Measurements from ENCODE around the gene RTN4RL2. TPM values are rescaled to one million over a fixed set of nuclear protein-coding genes. Genes with fewer than 3 reads are reported as not detected.

Gene RTN4RL2
- total RNA-seq, 2 donors from 2014 or later, result 0.97 to 1.5 TPM

GRCh38 chr11:57496109-57496820 is 35.9 kb downstream of the RTN4RL2 start:
- TF ChIP-seq, protein P1, sequence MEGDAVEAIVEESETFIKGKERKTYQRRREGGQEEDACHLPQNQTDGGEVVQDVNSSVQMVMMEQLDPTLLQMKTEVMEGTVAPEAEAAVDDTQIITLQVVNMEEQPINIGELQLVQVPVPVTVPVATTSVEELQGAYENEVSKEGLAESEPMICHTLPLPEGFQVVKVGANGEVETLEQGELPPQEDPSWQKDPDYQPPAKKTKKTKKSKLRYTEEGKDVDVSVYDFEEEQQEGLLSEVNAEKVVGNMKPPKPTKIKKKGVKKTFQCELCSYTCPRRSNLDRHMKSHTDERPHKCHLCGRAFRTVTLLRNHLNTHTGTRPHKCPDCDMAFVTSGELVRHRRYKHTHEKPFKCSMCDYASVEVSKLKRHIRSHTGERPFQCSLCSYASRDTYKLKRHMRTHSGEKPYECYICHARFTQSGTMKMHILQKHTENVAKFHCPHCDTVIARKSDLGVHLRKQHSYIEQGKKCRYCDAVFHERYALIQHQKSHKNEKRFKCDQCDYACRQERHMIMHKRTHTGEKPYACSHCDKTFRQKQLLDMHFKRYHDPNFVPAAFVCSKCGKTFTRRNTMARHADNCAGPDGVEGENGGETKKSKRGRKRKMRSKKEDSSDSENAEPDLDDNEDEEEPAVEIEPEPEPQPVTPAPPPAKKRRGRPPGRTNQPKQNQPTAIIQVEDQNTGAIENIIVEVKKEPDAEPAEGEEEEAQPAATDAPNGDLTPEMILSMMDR (conservative IDR thresholded peaks at IDR 0.05), result no peak
- H3K4me3 ChIP-seq (ENCODE audit: low read length), result no peak overlapping the region
- Mint-ChIP-seq H3K27ac (peak overlapping the region; percentile 77), H3K36me3 (ENCODE audit: low read depth) (peaks cover 8% of the 10 kb centered on the region), H3K27me3 (ENCODE audit: insufficient read depth) (peaks cover 4% of the 10 kb centered on the region), H3K9me3 (no peaks in the 10 kb centered on the region), H3K4me1 (peaks cover 26% of the 10 kb centered on the region), H3K4me3 (no peak overlapping the region)
- no peak overlapping the region for H3K9ac ChIP-seq (ENCODE audit: extremely low read depth, low read length, poor library complexity, severe bottlenecking)
- no peaks in the 10 kb centered on the region for H3K27me3 ChIP-seq (ENCODE audit: control insufficient read depth, insufficient read depth, low read length, poor library complexity, severe bottlenecking)
- no peaks in the 10 kb centered on the region for H3K4me1 ChIP-seq (ENCODE audit: control insufficient read depth, insufficient read depth, low read length)
- WGBS, 2 experiments (ENCODE audit: insufficient coverage in 1 of 2, insufficient read length in 1 of 2), result 86 to 100% methylated on average over 6 to 9 of the region's 9 CpGs
- H3K9me3 ChIP-seq (ENCODE audit: control insufficient read depth, low read length), result no peaks in the 10 kb centered on the region
- DNase-seq, result no peak
- no peak overlapping the region for H3K27ac ChIP-seq (ENCODE audit: low read depth, low read length)
- no peaks in the 10 kb centered on the region for H3K36me3 ChIP-seq (ENCODE audit: control insufficient read depth, insufficient read depth, low read length)

DNA sequence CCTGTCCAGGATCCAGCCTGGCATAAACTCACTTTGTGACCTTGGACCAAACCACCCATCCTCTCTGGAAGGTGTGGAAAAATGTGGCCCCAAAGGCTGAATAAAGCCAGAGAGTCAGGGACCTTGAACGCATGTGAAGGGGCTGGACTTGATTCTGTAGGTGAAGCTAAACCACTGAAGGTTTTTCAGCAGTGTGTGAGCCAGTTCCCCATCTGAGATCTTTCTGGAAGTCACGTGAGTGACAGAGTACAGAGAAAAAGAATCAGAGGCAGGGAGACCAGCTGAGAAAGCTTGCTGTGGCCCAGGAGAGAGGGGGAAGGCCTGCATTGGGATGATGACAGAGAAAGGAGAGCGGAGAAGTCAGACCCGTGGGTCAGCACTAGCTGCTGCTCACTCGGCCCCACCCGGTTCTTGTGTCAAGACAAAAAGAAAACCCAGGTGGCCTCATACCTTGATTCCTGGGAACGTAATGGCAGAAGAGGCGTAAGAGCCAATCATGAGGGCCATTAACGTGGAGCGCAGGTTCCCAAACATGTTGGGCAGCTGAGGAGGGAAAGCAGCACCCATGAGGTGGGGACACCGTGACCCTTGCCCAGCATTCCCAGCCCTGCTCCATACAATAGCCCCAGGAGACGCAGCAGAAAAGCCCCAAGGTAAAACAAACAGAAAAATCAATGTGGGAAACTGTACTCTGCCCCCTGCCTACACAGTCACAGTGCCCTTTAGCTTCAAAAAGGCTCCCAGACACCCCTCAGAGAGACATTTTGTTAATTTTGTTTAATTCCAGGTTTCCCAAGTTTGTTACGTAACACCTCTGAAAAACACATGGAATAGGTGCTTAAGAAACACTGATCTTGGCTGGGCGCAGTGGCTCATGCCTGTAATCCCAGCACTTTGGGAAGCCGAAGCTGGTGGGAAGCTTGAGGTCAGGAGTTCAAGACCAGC is 37.2 kb downstream of the RTN4RL2 start:
- H3K4me1 ChIP-seq (ENCODE audit: control insufficient read depth, insufficient read depth, low read length), result no peaks in the 10 kb centered on the region
- H3K9ac ChIP-seq (ENCODE audit: extremely low read depth, low read length, poor library complexity, severe bottlenecking), result no peak overlapping the region
- H3K4me1 Mint-ChIP-seq, result peaks cover 35% of the 10 kb centered on the region
- no peak for DNase-seq
- peaks cover 8% of the 10 kb centered on the region for H3K36me3 Mint-ChIP-seq (ENCODE audit: low read depth)
- H3K27ac Mint-ChIP-seq, result peak overlapping the region; percentile 35
- H3K27me3 ChIP-seq (ENCODE audit: control insufficient read depth, insufficient read depth, low read length, poor library complexity, severe bottlenecking), result no peaks in the 10 kb centered on the region
- no peak overlapping the region for H3K4me3 ChIP-seq (ENCODE audit: low read length)
- no peaks in the 10 kb centered on the region for H3K9me3 ChIP-seq (ENCODE audit: control insufficient read depth, low read length)
- WGBS, 2 experiments (ENCODE audit: insufficient coverage in 1 of 2, insufficient read length in 1 of 2), result 90 to 96% methylated on average over 12 to 15 of the region's 15 CpGs
- TF ChIP-seq, protein P1 (conservative IDR thresholded peaks at IDR 0.05), result no peak
- H3K36me3 ChIP-seq (ENCODE audit: control insufficient read depth, insufficient read depth, low read length), result no peaks in the 10 kb centered on the region
- no peak overlapping the region for H3K27ac ChIP-seq (ENCODE audit: low read depth, low read length)
- H3K4me3 Mint-ChIP-seq, result no peak overlapping the region
- H3K27me3 Mint-ChIP-seq (ENCODE audit: insufficient read depth), result peaks cover 4% of the 10 kb centered on the region
- H3K9me3 Mint-ChIP-seq, result no peaks in the 10 kb centered on the region

GRCh38 chr11:57498540-57498939 is 38.2 kb downstream of the RTN4RL2 start:
- H3K9me3 ChIP-seq (ENCODE audit: control insufficient read depth, low read length), result no peaks in the 10 kb centered on the region
- H3K27me3 ChIP-seq (ENCODE audit: control insufficient read depth, insufficient read depth, low read length, poor library complexity, severe bottlenecking), result no peaks in the 10 kb centered on the region
- no peaks in the 10 kb centered on the region for H3K4me1 ChIP-seq (ENCODE audit: control insufficient read depth, insufficient read depth, low read length)
- peaks cover 4% of the 10 kb centered on the region for H3K27me3 Mint-ChIP-seq (ENCODE audit: insufficient read depth)
- H3K27ac Mint-ChIP-seq, result no peak overlapping the region
- H3K36me3 Mint-ChIP-seq (ENCODE audit: low read depth), result peaks cover 8% of the 10 kb centered on the region
- H3K4me1 Mint-ChIP-seq, result peaks cover 41% of the 10 kb centered on the region
- TF ChIP-seq, protein P1 (conservative IDR thresholded peaks at IDR 0.05), result no peak
- H3K9me3 Mint-ChIP-seq, result no peaks in the 10 kb centered on the region
- no peak overlapping the region for H3K4me3 ChIP-seq (ENCODE audit: low read length)
- H3K36me3 ChIP-seq (ENCODE audit: control insufficient read depth, insufficient read depth, low read length), result no peaks in the 10 kb centered on the region
- no peak overlapping the region for H3K27ac ChIP-seq (ENCODE audit: low read depth, low read length)
- DNase-seq, result no peak
- H3K4me3 Mint-ChIP-seq, result no peak overlapping the region
- WGBS, 2 experiments (ENCODE audit: insufficient coverage in 1 of 2, insufficient read length in 1 of 2), result 83 to 94% methylated on average over 5 to 6 of the region's 6 CpGs
- no peak overlapping the region for H3K9ac ChIP-seq (ENCODE audit: extremely low read depth, low read length, poor library complexity, severe bottlenecking)

Measured in endodermal cell (in vitro differentiated cells).